IMR-90 (cell line): Measurements from ENCODE around the gene CEP72. TPM values are rescaled to one million over a fixed set of nuclear protein-coding genes. Genes with fewer than 3 reads are reported as not detected.

Experiments
- ATAC-seq: fragments of 200-7000 bp; cut with Tn5 transposase; 2 replicates; pipeline ENCODE4 v1.9.1; 2020; ENCODE audit warnings: low read depth, mild to moderate bottlenecking, moderate library complexity
- BruUV-seq: library from RNA; stranded (reverse); fragments of 400-500 nt; replicated peaks from 2 replicates; lab custom pipeline; 2021; lab: Mats Ljungman, UMichigan
- CTCF ChIA-PET: fragments of 300-600 bp; formaldehyde crosslinking; extraction: SDS; loops from one replicate; lab custom pipeline; 2021; ENCODE audit warnings: antibody characterized with exemption; lab: Yijun Ruan, JAX
- POLR2A ChIA-PET: fragments of 300-600 bp; sonication (Branson Sonifier 250); formaldehyde crosslinking; loops from one replicate; lab custom pipeline; 2022; ENCODE audit warnings: antibody characterized with exemption; ENCODE audit not compliant: unreplicated experiment; lab: Charles Lee
- DNase-seq: peaks from one replicate; pipeline ENCODE4 v3.0.0; 2013
- H2AFZ ChIP-seq: replicated peaks from 2 replicates; pipeline ENCODE3; 2013; ENCODE audit warnings: low read length, mild to moderate bottlenecking; ENCODE audit not compliant: poor library complexity
- H2AK5ac ChIP-seq: 2 replicates; pipeline ENCODE4 v1.6.1; 2013; ENCODE audit warnings: low read depth, low read length, inconsistent platforms
- H2AK9ac ChIP-seq: replicated peaks from 2 replicates; pipeline ENCODE3; 2013; ENCODE audit warnings: mild to moderate bottlenecking, low read depth, low read length, moderate library complexity; ENCODE audit not compliant: poor library complexity
- H2BK120ac ChIP-seq: 2 replicates; pipeline ENCODE4 v1.6.1; 2013; ENCODE audit warnings: low read depth, low read length, inconsistent platforms
- H2BK15ac ChIP-seq: 3 replicates; pipeline ENCODE4 v1.6.1; 2013; ENCODE audit warnings: low read depth, low read length, inconsistent platforms
- H2BK20ac ChIP-seq: 2 replicates; pipeline ENCODE4 v1.6.1; 2013; ENCODE audit warnings: low read depth, mild to moderate bottlenecking, inconsistent platforms, low read length, moderate library complexity
- H2BK5ac ChIP-seq: 2 replicates; pipeline ENCODE4 v1.6.1; 2013; ENCODE audit warnings: mild to moderate bottlenecking, low read depth, low read length, inconsistent platforms; ENCODE audit not compliant: poor library complexity, severe bottlenecking
- H3K14ac ChIP-seq: replicated peaks from 2 replicates; pipeline ENCODE4 v1.6.1; 2013; ENCODE audit warnings: low read depth, low read length, inconsistent platforms
- H3K18ac ChIP-seq: 2 replicates; pipeline ENCODE4 v1.6.1; 2013; ENCODE audit warnings: low read depth, low read length, control low read depth
- H3K23ac ChIP-seq: 2 replicates; pipeline ENCODE4 v1.6.1; 2013; ENCODE audit warnings: low read depth, low read length, inconsistent platforms
- H3K27ac ChIP-seq: 2 replicates; pipeline ENCODE4 v1.5.1; 2013; ENCODE audit warnings: mild to moderate bottlenecking, control low read depth, low read length; ENCODE audit not compliant: insufficient read depth
- H3K27me3 ChIP-seq: 2 replicates; pipeline ENCODE4 v1.6.1; 2013; ENCODE audit warnings: low read length; ENCODE audit not compliant: control insufficient read depth, insufficient read depth
- H3K36me3 ChIP-seq: 2 replicates; pipeline ENCODE4 v1.6.1; 2013; ENCODE audit warnings: low read length, mixed read lengths; ENCODE audit not compliant: control insufficient read depth, insufficient read depth
- H3K4ac ChIP-seq: 2 replicates; pipeline ENCODE4 v1.6.1; 2013; ENCODE audit warnings: low read depth, low read length, inconsistent platforms
- H3K4me1 ChIP-seq: 2 replicates; pipeline ENCODE4 v1.6.1; 2013; ENCODE audit warnings: low read length, mixed read lengths; ENCODE audit not compliant: control insufficient read depth, insufficient read depth
- H3K4me2 ChIP-seq: 2 replicates; pipeline ENCODE4 v1.6.1; 2013; ENCODE audit warnings: low read depth, mild to moderate bottlenecking, control low read depth, low read length, moderate library complexity
- H3K4me3 ChIP-seq: 2 replicates; pipeline ENCODE4 v1.5.1; 2013; ENCODE audit warnings: low read depth, mild to moderate bottlenecking, control low read depth, low read length, moderate library complexity; ENCODE audit not compliant: insufficient read depth
- H3K56ac ChIP-seq: 2 replicates; pipeline ENCODE4 v1.6.1; 2013; ENCODE audit warnings: low read length, inconsistent platforms; ENCODE audit not compliant: insufficient read depth; ENCODE audit errors: extremely low read depth
- H3K79me1 ChIP-seq, 2 experiments: 2 replicates each; pipeline ENCODE4 v1.6.1; 2013; ENCODE audit warnings: low read length in 2 of 2, inconsistent platforms in 1 of 2, low read depth in 1 of 2
- H3K9ac ChIP-seq: 2 replicates; pipeline ENCODE4 v1.6.1; 2013; ENCODE audit warnings: low read depth, low read length, control low read depth
- H3K9me1 ChIP-seq: 2 replicates; pipeline ENCODE4 v1.6.1; 2013; ENCODE audit warnings: low read length, inconsistent platforms; ENCODE audit not compliant: insufficient read depth
- H3K9me3 ChIP-seq: 2 replicates; pipeline ENCODE4 v1.6.1; 2013; ENCODE audit warnings: low read length; ENCODE audit not compliant: control insufficient read depth, insufficient read depth
- H4K20me1 ChIP-seq: 2 replicates; pipeline ENCODE4 v1.6.1; 2013; ENCODE audit warnings: low read length, inconsistent platforms; ENCODE audit not compliant: insufficient read depth
- H4K5ac ChIP-seq: 2 replicates; pipeline ENCODE4 v1.6.1; 2013; ENCODE audit warnings: mild to moderate bottlenecking, low read depth, low read length, control low read depth
- H4K8ac ChIP-seq, 2 experiments: 2 replicates each; pipeline ENCODE4 v1.6.1; 2013; ENCODE audit warnings: low read depth in 2 of 2, low read length in 2 of 2, control low read depth in 1 of 2, inconsistent platforms in 1 of 2
- H4K91ac ChIP-seq: 2 replicates; pipeline ENCODE4 v1.6.1; 2013; ENCODE audit warnings: low read depth, low read length, inconsistent platforms; ENCODE audit not compliant: insufficient read depth
- BHLHE40 ChIP-seq: fragments of 150-350 bp; IDR thresholded peaks from 2 replicates; pipeline ENCODE4 v1.6.1; 2016; ENCODE audit warnings: mild to moderate bottlenecking, low read depth, low read length
- CEBPB ChIP-seq: IDR thresholded peaks from 2 replicates; pipeline ENCODE4 v1.6.1; 2012; ENCODE audit warnings: low read depth, low read length, improper control_type of control experiment
- CHD1 ChIP-seq: IDR thresholded peaks from 2 replicates; pipeline ENCODE4 v1.6.1; 2012; ENCODE audit warnings: low read depth, low read length, improper control_type of control experiment
- FOS ChIP-seq: fragments of 150-350 bp; IDR thresholded peaks from 2 replicates; pipeline ENCODE4 v1.6.1; 2016; ENCODE audit warnings: low read depth, low read length
- MAFK ChIP-seq: IDR thresholded peaks from 2 replicates; pipeline ENCODE4 v1.6.1; 2012; ENCODE audit warnings: low read depth, low read length, improper control_type of control experiment
- MAZ ChIP-seq: IDR thresholded peaks from 2 replicates; pipeline ENCODE4 v1.6.1; 2012; ENCODE audit warnings: low read depth, mild to moderate bottlenecking, low read length, improper control_type of control experiment, moderate library complexity, borderline replicate concordance
- MXI1 ChIP-seq: IDR thresholded peaks from 2 replicates; pipeline ENCODE4 v1.6.1; 2012; ENCODE audit warnings: low read depth, mild to moderate bottlenecking, low read length, moderate library complexity, borderline replicate concordance
- NFE2L2 ChIP-seq: fragments of 150-350 bp; IDR thresholded peaks from 2 replicates; pipeline ENCODE4 v1.6.1; 2016; ENCODE audit warnings: low read depth, mild to moderate bottlenecking, low read length
- POLR2A ChIP-seq: IDR thresholded peaks from 2 replicates; pipeline ENCODE4 v1.6.1; 2012; ENCODE audit warnings: mild to moderate bottlenecking, low read depth, low read length
- RAD21 ChIP-seq: IDR thresholded peaks from 2 replicates; pipeline ENCODE4 v1.6.1; 2012; ENCODE audit warnings: low read length, improper control_type of control experiment
- RCOR1 ChIP-seq: IDR thresholded peaks from 2 replicates; pipeline ENCODE4 v1.6.1; 2012; ENCODE audit warnings: mild to moderate bottlenecking, low read length, improper control_type of control experiment; ENCODE audit not compliant: insufficient replicate concordance
- RFX5 ChIP-seq: IDR thresholded peaks from 2 replicates; pipeline ENCODE4 v1.8.0; 2012; ENCODE audit warnings: low read depth, mild to moderate bottlenecking, low read length, moderate library complexity
- SMC3 ChIP-seq: fragments of 150-350 bp; IDR thresholded peaks from 2 replicates; pipeline ENCODE4 v1.6.1; 2016; ENCODE audit warnings: low read depth, mild to moderate bottlenecking, antibody characterized with exemption, low read length, moderate library complexity
- WGBS, 2 experiments: methylation state at CpG; one replicate each; pipeline versions ENCODE4 v1.1.5 to v1.1.7; 2013; ENCODE audit warnings: missing lambda C conversion rate in 2 of 2; ENCODE audit not compliant: insufficient read length in 1 of 2; ENCODE audit errors: extremely low coverage in 2 of 2; 5-methylcytosine and 5-hydroxymethylcytosine counted together
- dilution Hi-C: fragments of 300-500 bp; cut with HindIII; formaldehyde crosslinking; loops from one replicate; pipeline ENCODE4 v1.14.3; 2018; ENCODE audit warnings: low sequenced_read_pairs; ENCODE audit not compliant: unreplicated experiment
- in situ Hi-C: fragments of 300-500 bp; cut with MboI; formaldehyde crosslinking; loops from 3 replicates; pipeline ENCODE4 v1.14.3; 2019; ENCODE audit warnings: low sequenced_read_pairs, inconsistent platforms, mixed read lengths
- intact Hi-C: fragments of 100-400 bp; cut with micrococcal nuclease; formaldehyde crosslinking; loops from 2 replicates; pipeline ENCODE4 v1.10.0; 2022
- polyA plus RNA-seq, 3 experiments: library from polyadenylated mRNA; depleted of rRNA; stranded (reverse); fragments of >200 nt; gene quantifications; 2 replicates each; pipeline ENCODE4 v1.2.3, GENCODE V29; 2012; ENCODE audit warnings: low replicate concordance in 1 of 3
- total RNA-seq: library from RNA; depleted of rRNA; stranded (reverse); fragments of >200 nt; gene quantifications from 2 replicates; pipeline ENCODE4 v1.2.3, GENCODE V29; 2012
- TF ChIP-seq, protein P1 (sequence below): fragments of 150-350 bp; IDR thresholded peaks from 2 replicates; pipeline ENCODE4 v1.6.1; 2016; ENCODE audit warnings: low read depth, mild to moderate bottlenecking, low read length, moderate library complexity, borderline replicate concordance
- TF ChIP-seq, protein P2 (sequence below): conservative IDR thresholded peaks from 2 replicates; pipeline ENCODE4 v1.5.1; 2012; ENCODE audit warnings: mild to moderate bottlenecking, low read depth, low read length, improper control_type of control experiment
- TF ChIP-seq, protein P3 (sequence below): fragments of 150-350 bp; IDR thresholded peaks from 2 replicates; pipeline ENCODE4 v1.6.1; 2017; ENCODE audit warnings: mild to moderate bottlenecking, antibody characterized with exemption, low read length, low read depth

Gene CEP72
- total and polyA plus RNA-seq, 2 of the 4 experiments (the other 2 are of a cell fraction): 2.9 to 4.3 TPM

DNA sequence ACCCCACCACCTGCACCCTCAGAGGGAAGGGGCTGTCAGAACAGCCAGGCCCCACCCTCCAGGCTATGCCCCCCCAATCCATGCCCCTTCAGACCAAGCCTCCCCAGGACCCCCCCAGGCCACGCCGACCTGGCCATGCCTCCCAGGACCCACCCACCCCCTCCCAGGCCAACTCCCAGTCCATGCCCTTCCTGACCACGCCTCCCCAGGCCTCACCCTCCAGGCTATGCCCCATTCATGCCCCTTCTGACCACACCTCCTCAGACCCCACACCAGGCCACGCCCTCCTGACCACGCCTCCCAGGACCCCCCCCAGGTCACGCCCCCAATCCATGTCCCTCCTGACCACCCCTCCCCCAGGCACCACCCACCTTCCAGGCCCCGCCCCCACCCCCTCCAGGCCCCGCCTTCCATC lies 53.4 kb downstream of the CEP72 start:
- Histone ChIP-seq H3K27ac (no peak overlapping the region), H2AK5ac (no peak overlapping the region), H2AK9ac (no peak overlapping the region), H4K20me1 (no peaks in the 10 kb centered on the region), H2BK15ac (no peak overlapping the region), H2BK120ac (no peak overlapping the region), H2BK20ac (no peak overlapping the region), H3K4me1 (no peaks in the 10 kb centered on the region), H2AFZ (no peak overlapping the region), H3K4ac (no peak overlapping the region), H3K18ac (no peak overlapping the region), H3K56ac (no peak overlapping the region), H3K9me1 (no peaks in the 10 kb centered on the region), H3K14ac (no peak overlapping the region), H3K79me1 (no peaks in the 10 kb centered on the region), H3K27me3 (no peaks in the 10 kb centered on the region), H3K36me3 (peaks cover 4% of the 10 kb centered on the region; the same call in 1 of the 2 replicates), H2BK5ac (no peak overlapping the region), H3K4me2 (no peak overlapping the region), H3K9ac (no peak overlapping the region), H3K9me3 (no peaks in the 10 kb centered on the region; the same call in 1 of the 2 replicates), H3K4me3 (no peak overlapping the region), H3K23ac (no peak overlapping the region), H4K8ac (no peak overlapping the region), H4K91ac (no peak overlapping the region), H4K5ac (no peak overlapping the region)
- ATAC-seq: no peak
- BruUV-seq: no TSS peak
- DNase-seq: no peak
- ChIA-PET POLR2A (no interaction called here), CTCF (no interaction called here)
- intact Hi-C loops (no loop called here), dilution Hi-C loops (no loop called here), in situ Hi-C loops (no loop called here)
- TF ChIP-seq MXI1 (no peak), RAD21 (no peak), MAFK (no peak), SMC3 (no peak), MAZ (no peak), POLR2A (no peak), RCOR1 (no peak), BHLHE40 (no peak), FOS (no peak), CHD1 (no peak), RFX5 (no peak), NFE2L2 (no peak), CEBPB (no peak)
- TF ChIP-seq, protein P1, sequence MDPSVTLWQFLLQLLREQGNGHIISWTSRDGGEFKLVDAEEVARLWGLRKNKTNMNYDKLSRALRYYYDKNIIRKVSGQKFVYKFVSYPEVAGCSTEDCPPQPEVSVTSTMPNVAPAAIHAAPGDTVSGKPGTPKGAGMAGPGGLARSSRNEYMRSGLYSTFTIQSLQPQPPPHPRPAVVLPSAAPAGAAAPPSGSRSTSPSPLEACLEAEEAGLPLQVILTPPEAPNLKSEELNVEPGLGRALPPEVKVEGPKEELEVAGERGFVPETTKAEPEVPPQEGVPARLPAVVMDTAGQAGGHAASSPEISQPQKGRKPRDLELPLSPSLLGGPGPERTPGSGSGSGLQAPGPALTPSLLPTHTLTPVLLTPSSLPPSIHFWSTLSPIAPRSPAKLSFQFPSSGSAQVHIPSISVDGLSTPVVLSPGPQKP: no peak
- TF ChIP-seq, protein P2, sequence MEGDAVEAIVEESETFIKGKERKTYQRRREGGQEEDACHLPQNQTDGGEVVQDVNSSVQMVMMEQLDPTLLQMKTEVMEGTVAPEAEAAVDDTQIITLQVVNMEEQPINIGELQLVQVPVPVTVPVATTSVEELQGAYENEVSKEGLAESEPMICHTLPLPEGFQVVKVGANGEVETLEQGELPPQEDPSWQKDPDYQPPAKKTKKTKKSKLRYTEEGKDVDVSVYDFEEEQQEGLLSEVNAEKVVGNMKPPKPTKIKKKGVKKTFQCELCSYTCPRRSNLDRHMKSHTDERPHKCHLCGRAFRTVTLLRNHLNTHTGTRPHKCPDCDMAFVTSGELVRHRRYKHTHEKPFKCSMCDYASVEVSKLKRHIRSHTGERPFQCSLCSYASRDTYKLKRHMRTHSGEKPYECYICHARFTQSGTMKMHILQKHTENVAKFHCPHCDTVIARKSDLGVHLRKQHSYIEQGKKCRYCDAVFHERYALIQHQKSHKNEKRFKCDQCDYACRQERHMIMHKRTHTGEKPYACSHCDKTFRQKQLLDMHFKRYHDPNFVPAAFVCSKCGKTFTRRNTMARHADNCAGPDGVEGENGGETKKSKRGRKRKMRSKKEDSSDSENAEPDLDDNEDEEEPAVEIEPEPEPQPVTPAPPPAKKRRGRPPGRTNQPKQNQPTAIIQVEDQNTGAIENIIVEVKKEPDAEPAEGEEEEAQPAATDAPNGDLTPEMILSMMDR: no peak
- TF ChIP-seq, protein P3, sequence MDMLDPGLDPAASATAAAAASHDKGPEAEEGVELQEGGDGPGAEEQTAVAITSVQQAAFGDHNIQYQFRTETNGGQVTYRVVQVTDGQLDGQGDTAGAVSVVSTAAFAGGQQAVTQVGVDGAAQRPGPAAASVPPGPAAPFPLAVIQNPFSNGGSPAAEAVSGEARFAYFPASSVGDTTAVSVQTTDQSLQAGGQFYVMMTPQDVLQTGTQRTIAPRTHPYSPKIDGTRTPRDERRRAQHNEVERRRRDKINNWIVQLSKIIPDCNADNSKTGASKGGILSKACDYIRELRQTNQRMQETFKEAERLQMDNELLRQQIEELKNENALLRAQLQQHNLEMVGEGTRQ: no peak
- WGBS, 2 experiments: 100% methylated on average over 1 of the region's 8 CpGs; no CpG with 5 or more reads in 1 of the 2 experiments
